ENCODE results near the gene SLC47A1. TPM values are rescaled to one million over a fixed set of nuclear protein-coding genes. Genes with fewer than 3 reads are reported as not detected.

The SLC47A1 gene
- total and polyA plus RNA-seq, 2 of the 4 experiments (the other 2 are of a cell fraction): not detected

DNA sequence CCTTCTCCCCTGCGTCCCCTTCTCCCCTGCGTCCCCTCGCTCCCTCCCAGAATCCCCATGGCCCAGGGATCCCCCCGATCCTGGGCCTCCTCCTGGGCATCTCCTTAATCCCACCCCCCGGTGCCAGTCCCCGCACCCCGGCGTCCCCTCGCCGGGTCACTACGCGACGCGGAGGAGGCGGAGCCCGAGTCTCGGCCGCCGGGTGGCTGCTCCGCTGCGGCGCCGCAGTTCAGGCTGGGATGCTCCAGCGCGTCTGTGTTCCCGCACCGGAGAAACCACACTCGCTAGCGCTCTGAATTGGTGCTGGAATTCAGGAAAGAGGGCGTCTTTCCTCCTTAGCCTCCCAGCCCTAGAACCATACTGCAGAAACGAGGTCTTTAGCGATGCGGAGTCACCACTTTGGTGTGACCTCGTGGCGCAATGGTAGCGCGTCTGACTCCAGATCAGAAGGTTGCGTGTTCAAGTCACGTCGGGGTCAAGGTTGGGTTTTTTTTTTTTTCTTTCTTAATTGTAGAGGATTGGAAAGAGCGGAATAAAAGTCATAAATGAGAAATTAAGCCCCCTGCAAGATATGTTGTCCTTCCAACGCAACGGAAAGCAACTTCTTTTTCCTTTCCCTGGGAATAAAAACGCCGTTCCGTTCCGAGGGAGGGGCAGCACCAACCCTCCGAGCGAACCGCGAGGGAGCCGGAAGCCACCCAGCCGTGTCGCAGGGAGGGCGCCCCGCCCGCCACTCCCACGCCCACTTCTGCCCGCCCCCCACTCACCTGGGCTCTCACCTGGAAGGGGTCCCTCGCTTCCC is 25.7 kb upstream of the SLC47A1 start:
- 0% methylated on average over 22 of the region's 60 CpGs; no CpG with 5 or more reads in 1 of the 2 experiments for WGBS, 2 experiments (ENCODE audit: extremely low coverage in 2 of 2, insufficient read length in 1 of 2)
- H2BK15ac ChIP-seq (ENCODE audit: low read depth, low read length): no peak overlapping the region
- H3K4ac ChIP-seq (ENCODE audit: low read depth, low read length): no peak overlapping the region; the same call in 1 of the 2 replicates
- H2BK20ac ChIP-seq (ENCODE audit: low read depth, low read length): no peak overlapping the region
- H3K56ac ChIP-seq (ENCODE audit: extremely low read depth, insufficient read depth, low read length): no peak overlapping the region
- H3K23ac ChIP-seq (ENCODE audit: low read depth, low read length): no peak overlapping the region
- no peak overlapping the region; the same call in 1 of the 2 replicates for H3K18ac ChIP-seq (ENCODE audit: low read depth, low read length)
- no peaks in the 10 kb centered on the region for H4K20me1 ChIP-seq (ENCODE audit: insufficient read depth, low read length)
- ChIA-PET CTCF (no interaction called here), POLR2A (ENCODE audit: unreplicated experiment) (no interaction called here)
- no peaks in the 10 kb centered on the region for H3K9me1 ChIP-seq (ENCODE audit: insufficient read depth, low read length)
- peak overlapping the region; percentile 59 for H3K27ac ChIP-seq (ENCODE audit: insufficient read depth, low read length)
- no peak overlapping the region for H4K5ac ChIP-seq (ENCODE audit: low read depth, low read length)
- DNase-seq: peak; percentile 92
- peak; percentile 98 for ATAC-seq (ENCODE audit: low read depth)
- no peaks in the 10 kb centered on the region for H3K36me3 ChIP-seq (ENCODE audit: control insufficient read depth, insufficient read depth, low read length)
- H3K14ac ChIP-seq (replicated peaks; ENCODE audit: low read depth, low read length): no peak overlapping the region
- peak overlapping the region; percentile 73 for H3K4me2 ChIP-seq (ENCODE audit: low read depth, low read length)
- BruUV-seq (replicated peaks): no TSS peak
- no peaks in the 10 kb centered on the region for H3K4me1 ChIP-seq (ENCODE audit: control insufficient read depth, insufficient read depth, low read length)
- H3K79me1 ChIP-seq (ENCODE audit: low read depth in 1 of 2, low read length in 2 of 2): no peaks in the 10 kb centered on the region
- H2AK5ac ChIP-seq (ENCODE audit: low read depth, low read length): no peak overlapping the region
- H3K27me3 ChIP-seq (ENCODE audit: control insufficient read depth, insufficient read depth, low read length): no peaks in the 10 kb centered on the region
- peak overlapping the region; percentile 36 for H3K4me3 ChIP-seq (ENCODE audit: insufficient read depth, low read depth, low read length)
- no peak overlapping the region for H2BK120ac ChIP-seq (ENCODE audit: low read depth, low read length)
- dilution Hi-C loops (cut with HindIII; ENCODE audit: low sequenced_read_pairs, unreplicated experiment): no loop called here
- no peak overlapping the region for H4K91ac ChIP-seq (ENCODE audit: insufficient read depth, low read depth, low read length)
- H2AFZ ChIP-seq (replicated peaks; ENCODE audit: low read length, poor library complexity): peak overlapping the region; percentile 93
- peak overlapping the region; percentile 3 for H2BK5ac ChIP-seq (ENCODE audit: low read depth, low read length, poor library complexity, severe bottlenecking)
- in situ Hi-C loops (cut with MboI; ENCODE audit: low sequenced_read_pairs): no loop called here
- intact Hi-C loops (cut with micrococcal nuclease): loop anchor here (1.0 to 2.0 kb wide), 3 partner anchors 59 to 146 kb away; partner anchors contain the start of genes B9D1 and MFAP4
- peak overlapping the region; percentile 21; the same call in 1 of the 2 replicates for H3K9ac ChIP-seq (ENCODE audit: low read depth, low read length)
- H2AK9ac ChIP-seq (replicated peaks; ENCODE audit: low read depth, low read length, poor library complexity): peak overlapping the region; percentile 70
- TF ChIP-seq RAD21 (IDR thresholded peaks at IDR 0.05; ENCODE audit: low read length): no peak
- no peak for TF ChIP-seq POLR2A (IDR thresholded peaks at IDR 0.05; ENCODE audit: low read depth, low read length)
- TF ChIP-seq, protein P1, sequence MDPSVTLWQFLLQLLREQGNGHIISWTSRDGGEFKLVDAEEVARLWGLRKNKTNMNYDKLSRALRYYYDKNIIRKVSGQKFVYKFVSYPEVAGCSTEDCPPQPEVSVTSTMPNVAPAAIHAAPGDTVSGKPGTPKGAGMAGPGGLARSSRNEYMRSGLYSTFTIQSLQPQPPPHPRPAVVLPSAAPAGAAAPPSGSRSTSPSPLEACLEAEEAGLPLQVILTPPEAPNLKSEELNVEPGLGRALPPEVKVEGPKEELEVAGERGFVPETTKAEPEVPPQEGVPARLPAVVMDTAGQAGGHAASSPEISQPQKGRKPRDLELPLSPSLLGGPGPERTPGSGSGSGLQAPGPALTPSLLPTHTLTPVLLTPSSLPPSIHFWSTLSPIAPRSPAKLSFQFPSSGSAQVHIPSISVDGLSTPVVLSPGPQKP (IDR thresholded peaks at IDR 0.05; ENCODE audit: borderline replicate concordance, low read depth, low read length): no peak
- TF ChIP-seq RFX5 (IDR thresholded peaks at IDR 0.05; ENCODE audit: low read depth, low read length): no peak
- peak; percentile 98 for TF ChIP-seq FOS (IDR thresholded peaks at IDR 0.05; ENCODE audit: low read depth, low read length)
- TF ChIP-seq SMC3 (IDR thresholded peaks at IDR 0.05; ENCODE audit: low read depth, low read length): no peak
- no peak for TF ChIP-seq MXI1 (IDR thresholded peaks at IDR 0.05; ENCODE audit: borderline replicate concordance, low read depth, low read length)
- TF ChIP-seq RCOR1 (IDR thresholded peaks at IDR 0.05; ENCODE audit: insufficient replicate concordance, low read length): no peak
- peak; percentile 54; the same call in 1 of the 2 replicates for TF ChIP-seq CHD1 (IDR thresholded peaks at IDR 0.05; ENCODE audit: low read depth, low read length)
- peak; percentile 56; the same call in 1 of the 2 replicates for TF ChIP-seq CEBPB (IDR thresholded peaks at IDR 0.05; ENCODE audit: low read depth, low read length)
- TF ChIP-seq BHLHE40 (IDR thresholded peaks at IDR 0.05; ENCODE audit: low read depth, low read length): no peak
- TF ChIP-seq MAZ (IDR thresholded peaks at IDR 0.05; ENCODE audit: borderline replicate concordance, low read depth, low read length): peak; percentile 70; the same call in 1 of the 2 replicates
- TF ChIP-seq, protein P2, sequence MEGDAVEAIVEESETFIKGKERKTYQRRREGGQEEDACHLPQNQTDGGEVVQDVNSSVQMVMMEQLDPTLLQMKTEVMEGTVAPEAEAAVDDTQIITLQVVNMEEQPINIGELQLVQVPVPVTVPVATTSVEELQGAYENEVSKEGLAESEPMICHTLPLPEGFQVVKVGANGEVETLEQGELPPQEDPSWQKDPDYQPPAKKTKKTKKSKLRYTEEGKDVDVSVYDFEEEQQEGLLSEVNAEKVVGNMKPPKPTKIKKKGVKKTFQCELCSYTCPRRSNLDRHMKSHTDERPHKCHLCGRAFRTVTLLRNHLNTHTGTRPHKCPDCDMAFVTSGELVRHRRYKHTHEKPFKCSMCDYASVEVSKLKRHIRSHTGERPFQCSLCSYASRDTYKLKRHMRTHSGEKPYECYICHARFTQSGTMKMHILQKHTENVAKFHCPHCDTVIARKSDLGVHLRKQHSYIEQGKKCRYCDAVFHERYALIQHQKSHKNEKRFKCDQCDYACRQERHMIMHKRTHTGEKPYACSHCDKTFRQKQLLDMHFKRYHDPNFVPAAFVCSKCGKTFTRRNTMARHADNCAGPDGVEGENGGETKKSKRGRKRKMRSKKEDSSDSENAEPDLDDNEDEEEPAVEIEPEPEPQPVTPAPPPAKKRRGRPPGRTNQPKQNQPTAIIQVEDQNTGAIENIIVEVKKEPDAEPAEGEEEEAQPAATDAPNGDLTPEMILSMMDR (conservative IDR thresholded peaks at IDR 0.05; ENCODE audit: low read depth, low read length): no peak
- TF ChIP-seq, protein P3, sequence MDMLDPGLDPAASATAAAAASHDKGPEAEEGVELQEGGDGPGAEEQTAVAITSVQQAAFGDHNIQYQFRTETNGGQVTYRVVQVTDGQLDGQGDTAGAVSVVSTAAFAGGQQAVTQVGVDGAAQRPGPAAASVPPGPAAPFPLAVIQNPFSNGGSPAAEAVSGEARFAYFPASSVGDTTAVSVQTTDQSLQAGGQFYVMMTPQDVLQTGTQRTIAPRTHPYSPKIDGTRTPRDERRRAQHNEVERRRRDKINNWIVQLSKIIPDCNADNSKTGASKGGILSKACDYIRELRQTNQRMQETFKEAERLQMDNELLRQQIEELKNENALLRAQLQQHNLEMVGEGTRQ (IDR thresholded peaks at IDR 0.05; ENCODE audit: low read depth, low read length): peak; percentile 45; the same call in 1 of the 2 replicates
- no peak overlapping the region for H4K8ac ChIP-seq (ENCODE audit: low read depth in 2 of 2, low read length in 2 of 2)
- no peaks in the 10 kb centered on the region for H3K9me3 ChIP-seq (ENCODE audit: control insufficient read depth, insufficient read depth, low read length)

All from IMR-90 (cell line).